ENCODE results near the gene ARHGAP31. TPM values are rescaled to one million over a fixed set of nuclear protein-coding genes. Genes with fewer than 3 reads are reported as not detected.

Gene ARHGAP31
- total and polyA plus RNA-seq, 10 of the 15 experiments (the other 5 are each of a cell fraction or from before 2014, with no cell fraction given) = 0.97 to 29.8 (median 10.3) TPM

DNA sequence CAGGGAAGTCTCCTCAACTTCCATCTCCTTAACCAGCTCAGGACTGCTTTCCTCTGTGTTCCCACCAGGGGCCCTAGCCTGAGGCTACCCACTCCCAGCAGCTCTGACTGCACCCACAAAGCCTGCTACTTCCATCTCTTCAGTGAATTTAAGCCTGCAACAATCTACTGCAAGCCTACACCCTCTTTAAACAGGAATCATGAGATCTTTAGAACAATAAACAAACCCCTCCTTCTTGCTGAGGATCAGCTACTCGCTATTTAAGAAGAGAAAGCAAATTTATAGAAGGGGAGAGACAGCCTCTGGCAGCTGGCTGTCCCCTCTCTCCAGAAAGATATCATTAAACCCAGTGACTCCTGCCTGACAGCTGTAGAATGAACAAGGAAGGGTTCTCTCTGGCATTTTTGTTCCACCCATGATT lies 51.9 kb downstream of the ARHGAP31 start:
- TF ChIP-seq MTA2 (IDR thresholded peaks at IDR 0.05; ENCODE audit: low read depth) = no peak
- TF ChIP-seq POU2F2 (IDR thresholded peaks at IDR 0.05; ENCODE audit: borderline replicate concordance, low read depth, low read length) = no peak
- no peak for TF ChIP-seq SMC3 (IDR thresholded peaks at IDR 0.05; ENCODE audit: borderline replicate concordance, low read length)
- no peak for TF ChIP-seq ATF7 (IDR thresholded peaks at IDR 0.05; ENCODE audit: low read depth)
- TF ChIP-seq ASH2L (IDR thresholded peaks at IDR 0.05; ENCODE audit: borderline replicate concordance, low read depth) = no peak
- no peak for TF ChIP-seq CBX5 (IDR thresholded peaks at IDR 0.05; ENCODE audit: low read depth)
- TF ChIP-seq, protein P1, sequence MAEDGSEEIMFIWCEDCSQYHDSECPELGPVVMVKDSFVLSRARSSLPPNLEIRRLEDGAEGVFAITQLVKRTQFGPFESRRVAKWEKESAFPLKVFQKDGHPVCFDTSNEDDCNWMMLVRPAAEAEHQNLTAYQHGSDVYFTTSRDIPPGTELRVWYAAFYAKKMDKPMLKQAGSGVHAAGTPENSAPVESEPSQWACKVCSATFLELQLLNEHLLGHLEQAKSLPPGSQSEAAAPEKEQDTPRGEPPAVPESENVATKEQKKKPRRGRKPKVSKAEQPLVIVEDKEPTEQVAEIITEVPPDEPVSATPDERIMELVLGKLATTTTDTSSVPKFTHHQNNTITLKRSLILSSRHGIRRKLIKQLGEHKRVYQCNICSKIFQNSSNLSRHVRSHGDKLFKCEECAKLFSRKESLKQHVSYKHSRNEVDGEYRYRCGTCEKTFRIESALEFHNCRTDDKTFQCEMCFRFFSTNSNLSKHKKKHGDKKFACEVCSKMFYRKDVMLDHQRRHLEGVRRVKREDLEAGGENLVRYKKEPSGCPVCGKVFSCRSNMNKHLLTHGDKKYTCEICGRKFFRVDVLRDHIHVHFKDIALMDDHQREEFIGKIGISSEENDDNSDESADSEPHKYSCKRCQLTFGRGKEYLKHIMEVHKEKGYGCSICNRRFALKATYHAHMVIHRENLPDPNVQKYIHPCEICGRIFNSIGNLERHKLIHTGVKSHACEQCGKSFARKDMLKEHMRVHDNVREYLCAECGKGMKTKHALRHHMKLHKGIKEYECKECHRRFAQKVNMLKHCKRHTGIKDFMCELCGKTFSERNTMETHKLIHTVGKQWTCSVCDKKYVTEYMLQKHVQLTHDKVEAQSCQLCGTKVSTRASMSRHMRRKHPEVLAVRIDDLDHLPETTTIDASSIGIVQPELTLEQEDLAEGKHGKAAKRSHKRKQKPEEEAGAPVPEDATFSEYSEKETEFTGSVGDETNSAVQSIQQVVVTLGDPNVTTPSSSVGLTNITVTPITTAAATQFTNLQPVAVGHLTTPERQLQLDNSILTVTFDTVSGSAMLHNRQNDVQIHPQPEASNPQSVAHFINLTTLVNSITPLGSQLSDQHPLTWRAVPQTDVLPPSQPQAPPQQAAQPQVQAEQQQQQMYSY (CRISPR knock-in tag; IDR thresholded peaks at IDR 0.05) = no peak
- no peak for TF ChIP-seq BCL11A (IDR thresholded peaks at IDR 0.05; ENCODE audit: low read depth, low read length)
- no peak for TF ChIP-seq KLF5 (IDR thresholded peaks at IDR 0.05; ENCODE audit: partially characterized antibody)
- no peak for TF ChIP-seq BACH1 (IDR thresholded peaks at IDR 0.05; ENCODE audit: borderline replicate concordance)
- TF ChIP-seq, protein P2, sequence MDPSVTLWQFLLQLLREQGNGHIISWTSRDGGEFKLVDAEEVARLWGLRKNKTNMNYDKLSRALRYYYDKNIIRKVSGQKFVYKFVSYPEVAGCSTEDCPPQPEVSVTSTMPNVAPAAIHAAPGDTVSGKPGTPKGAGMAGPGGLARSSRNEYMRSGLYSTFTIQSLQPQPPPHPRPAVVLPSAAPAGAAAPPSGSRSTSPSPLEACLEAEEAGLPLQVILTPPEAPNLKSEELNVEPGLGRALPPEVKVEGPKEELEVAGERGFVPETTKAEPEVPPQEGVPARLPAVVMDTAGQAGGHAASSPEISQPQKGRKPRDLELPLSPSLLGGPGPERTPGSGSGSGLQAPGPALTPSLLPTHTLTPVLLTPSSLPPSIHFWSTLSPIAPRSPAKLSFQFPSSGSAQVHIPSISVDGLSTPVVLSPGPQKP (IDR thresholded peaks at IDR 0.05; ENCODE audit: low read depth, low read length) = no peak
- TF ChIP-seq, protein P3, sequence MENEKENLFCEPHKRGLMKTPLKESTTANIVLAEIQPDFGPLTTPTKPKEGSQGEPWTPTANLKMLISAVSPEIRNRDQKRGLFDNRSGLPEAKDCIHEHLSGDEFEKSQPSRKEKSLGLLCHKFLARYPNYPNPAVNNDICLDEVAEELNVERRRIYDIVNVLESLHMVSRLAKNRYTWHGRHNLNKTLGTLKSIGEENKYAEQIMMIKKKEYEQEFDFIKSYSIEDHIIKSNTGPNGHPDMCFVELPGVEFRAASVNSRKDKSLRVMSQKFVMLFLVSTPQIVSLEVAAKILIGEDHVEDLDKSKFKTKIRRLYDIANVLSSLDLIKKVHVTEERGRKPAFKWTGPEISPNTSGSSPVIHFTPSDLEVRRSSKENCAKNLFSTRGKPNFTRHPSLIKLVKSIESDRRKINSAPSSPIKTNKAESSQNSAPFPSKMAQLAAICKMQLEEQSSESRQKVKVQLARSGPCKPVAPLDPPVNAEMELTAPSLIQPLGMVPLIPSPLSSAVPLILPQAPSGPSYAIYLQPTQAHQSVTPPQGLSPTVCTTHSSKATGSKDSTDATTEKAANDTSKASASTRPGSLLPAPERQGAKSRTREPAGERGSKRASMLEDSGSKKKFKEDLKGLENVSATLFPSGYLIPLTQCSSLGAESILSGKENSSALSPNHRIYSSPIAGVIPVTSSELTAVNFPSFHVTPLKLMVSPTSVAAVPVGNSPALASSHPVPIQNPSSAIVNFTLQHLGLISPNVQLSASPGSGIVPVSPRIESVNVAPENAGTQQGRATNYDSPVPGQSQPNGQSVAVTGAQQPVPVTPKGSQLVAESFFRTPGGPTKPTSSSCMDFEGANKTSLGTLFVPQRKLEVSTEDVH (IDR thresholded peaks at IDR 0.05; ENCODE audit: low read depth, partially characterized antibody) = no peak
- TF ChIP-seq, protein P4, sequence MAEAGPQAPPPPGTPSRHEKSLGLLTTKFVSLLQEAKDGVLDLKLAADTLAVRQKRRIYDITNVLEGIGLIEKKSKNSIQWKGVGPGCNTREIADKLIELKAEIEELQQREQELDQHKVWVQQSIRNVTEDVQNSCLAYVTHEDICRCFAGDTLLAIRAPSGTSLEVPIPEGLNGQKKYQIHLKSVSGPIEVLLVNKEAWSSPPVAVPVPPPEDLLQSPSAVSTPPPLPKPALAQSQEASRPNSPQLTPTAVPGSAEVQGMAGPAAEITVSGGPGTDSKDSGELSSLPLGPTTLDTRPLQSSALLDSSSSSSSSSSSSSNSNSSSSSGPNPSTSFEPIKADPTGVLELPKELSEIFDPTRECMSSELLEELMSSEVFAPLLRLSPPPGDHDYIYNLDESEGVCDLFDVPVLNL (IDR thresholded peaks at IDR 0.05; ENCODE audit: low read depth, low read length) = no peak
- Histone ChIP-seq H3K4me3 (no peak overlapping the region), H3K9ac (ENCODE audit: control insufficient read depth, insufficient read depth, low read length) (no peak overlapping the region), H3K4me1 (ENCODE audit: control insufficient read depth, insufficient read depth, low read length) (peaks cover 18% of the 10 kb centered on the region), H3K27ac (ENCODE audit: control insufficient read depth, insufficient read depth) (no peak overlapping the region), H3K36me3 (ENCODE audit: control insufficient read depth in 2 of 2, insufficient read depth in 2 of 2, low read length in 1 of 2) (no peaks in the 10 kb centered on the region), H3K27me3 (replicated peaks in 1 of 2; ENCODE audit: control insufficient read depth in 2 of 2, insufficient read depth in 2 of 2, low read length in 1 of 2) (no peaks in the 10 kb centered on the region), H3K79me2 (ENCODE audit: control insufficient read depth, insufficient read depth, low read length) (no peaks in the 10 kb centered on the region; the same call in 1 of the 2 replicates), H2AFZ (ENCODE audit: control insufficient read depth, low read depth, low read length) (no peak overlapping the region), H3K9me3 (replicated peaks; ENCODE audit: control insufficient read depth, insufficient read depth, low read length) (no peaks in the 10 kb centered on the region), H4K20me1 (ENCODE audit: control insufficient read depth, insufficient read depth) (no peaks in the 10 kb centered on the region), H3K4me2 (ENCODE audit: control insufficient read depth, insufficient read depth) (no peak overlapping the region)
- intact Hi-C loops (cut with micrococcal nuclease; ENCODE audit: unreplicated experiment) = no loop called here
- ChIA-PET RAD21 (ENCODE audit: unreplicated experiment) (interaction anchor here (1.2 kb wide), 1 partner anchor 8 kb away, joined by 3 read pairs; no protein-coding TSS in a partner anchor), CTCF (interaction anchor here (0.6 to 1.5 kb wide), 6 partner anchors 20 to 401 kb away, joined by 3 to 5 read pairs (median 3); no protein-coding TSS in a partner anchor), POLR2A (no interaction called here), SMC1A (ENCODE audit: uncharacterized antibody, unreplicated experiment) (interaction anchor here (0.6 to 1.6 kb wide), 10 partner anchors 8 to 350 kb away, joined by 3 to 7 read pairs (median 4); no protein-coding TSS in a partner anchor)
- no peak for ATAC-seq
- DNase-seq (ENCODE audit: low read depth, low spot score) = no peak
- WGBS (ENCODE audit: insufficient coverage, insufficient replicate concordance, low lambda C conversion rate, missing lambda C conversion rate) = 100% methylated on average over 1 of the region's 1 CpG
- FAIRE-seq = no peak
- no TSS peak for BruUV-seq (replicated peaks)
- in situ Hi-C loops (cut with MboI) = no loop called here
